Effector memory CD4-positive, alpha-beta T cell (primary cell): ENCODE results near the gene LIME1.

Experiments used
- DNase-seq, 3 donors: peaks; one replicate each; pipeline ENCODE4 v3.0.0-alpha.2; 2020
- H3K27ac ChIP-seq: 2 replicates; pipeline ENCODE4 v1.7.0; 2013; ENCODE audit warnings: mild to moderate bottlenecking, low read length, moderate library complexity; ENCODE audit not compliant: insufficient read depth, poor library complexity, severe bottlenecking
- H3K27me3 ChIP-seq: replicated peaks from 2 replicates; pipeline ENCODE4 v1.7.0; 2013; ENCODE audit warnings: mild to moderate bottlenecking, low read length; ENCODE audit not compliant: insufficient read depth, control insufficient read depth, poor library complexity, severe bottlenecking
- H3K36me3 ChIP-seq: 2 replicates; pipeline ENCODE4 v1.7.0; 2013; ENCODE audit warnings: mild to moderate bottlenecking, low read length, moderate library complexity; ENCODE audit not compliant: control insufficient read depth, insufficient read depth
- H3K4me1 ChIP-seq: 2 replicates; pipeline ENCODE4 v1.7.0; 2013; ENCODE audit warnings: low read length, mild to moderate bottlenecking; ENCODE audit not compliant: control insufficient read depth, insufficient read depth, poor library complexity, severe bottlenecking
- H3K4me3 ChIP-seq: 2 replicates; pipeline ENCODE4 v1.7.0; 2013; ENCODE audit warnings: low read length, low read depth, mild to moderate bottlenecking; ENCODE audit not compliant: insufficient read depth, poor library complexity, severe bottlenecking
- H3K9me3 ChIP-seq: 2 replicates; pipeline ENCODE4 v1.7.0; 2013; ENCODE audit warnings: mild to moderate bottlenecking, low read length, moderate library complexity; ENCODE audit not compliant: control insufficient read depth

LIME1 gene

DNA sequence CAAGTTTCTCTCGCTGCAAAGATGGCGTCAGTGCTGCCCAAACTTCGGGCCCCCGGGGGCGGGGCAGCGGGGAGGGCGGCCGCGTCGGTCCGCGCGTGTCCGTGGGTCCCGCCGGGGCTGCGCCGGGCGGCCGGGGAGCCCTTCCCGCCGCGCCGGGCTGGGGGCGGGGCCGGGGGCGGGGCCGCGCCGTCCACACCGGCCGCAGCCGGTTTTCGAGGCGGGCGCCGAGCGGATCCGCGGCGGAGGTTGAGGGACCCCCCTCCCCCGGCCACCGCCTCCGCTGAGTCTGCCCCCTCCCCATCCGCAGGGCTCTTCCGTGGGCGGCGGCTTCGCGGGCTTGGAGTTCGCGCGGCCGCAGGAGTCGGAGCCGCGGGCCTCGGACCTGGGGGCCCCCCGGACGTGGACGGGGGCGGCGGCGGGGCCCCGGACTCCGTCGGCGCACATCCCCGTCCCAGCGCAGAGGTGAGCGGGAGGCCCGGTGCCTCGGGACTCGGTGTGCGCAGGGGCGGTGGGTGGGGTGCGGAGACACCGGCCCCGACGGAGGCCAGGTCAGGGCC, 3.7 kb downstream of the LIME1 start:
- peaks cover 27% of the 10 kb centered on the region for H3K4me1 ChIP-seq
- no peaks in the 10 kb centered on the region for H3K27me3 ChIP-seq
- DNase-seq: peak; percentile 45 to 64 (median 52)
- no peaks in the 10 kb centered on the region for H3K9me3 ChIP-seq
- H3K4me3 ChIP-seq: peak overlapping the region; percentile 66
- H3K36me3 ChIP-seq: peaks cover 31% of the 10 kb centered on the region
- peak overlapping the region; percentile 67 for H3K27ac ChIP-seq

DNA sequence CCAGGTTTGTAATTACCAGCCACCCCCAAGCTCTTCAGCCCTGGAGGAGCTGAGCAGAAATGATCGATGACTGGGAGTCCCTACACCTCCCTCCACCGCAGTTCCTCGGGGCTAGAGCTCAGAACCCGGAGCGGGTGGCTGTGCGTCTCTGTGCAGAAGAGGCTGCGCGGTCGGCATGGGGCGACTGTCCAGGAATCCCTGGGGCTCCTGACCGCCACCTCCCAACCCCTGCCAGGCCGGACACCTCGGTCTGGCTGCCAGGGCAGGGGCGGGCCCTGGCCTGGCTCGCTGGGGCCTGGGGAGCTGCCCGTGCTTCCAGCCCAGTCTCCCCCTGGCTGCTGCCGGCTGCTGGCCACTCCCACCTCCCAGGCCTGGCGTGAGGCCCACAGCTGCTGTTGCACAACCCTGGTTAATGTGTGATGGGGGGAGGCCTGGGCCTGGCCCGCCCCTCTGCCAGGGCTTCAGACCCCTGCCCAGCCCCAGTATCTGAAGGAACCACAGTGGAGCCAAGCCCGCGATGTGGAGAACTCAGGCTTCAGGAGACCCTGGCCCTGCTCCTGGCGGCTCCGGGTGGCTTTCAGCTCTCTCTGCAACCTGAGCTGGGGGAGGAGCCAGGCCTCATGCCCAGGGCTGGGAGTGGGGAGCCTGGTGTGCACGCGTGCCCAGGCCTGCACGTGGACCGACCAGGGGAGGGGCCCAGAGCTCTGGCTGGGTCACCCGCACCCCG, 4.3 kb downstream of the LIME1 start:
- peak overlapping the region; percentile 66 for H3K4me3 ChIP-seq
- no peak for DNase-seq
- peaks cover 25% of the 10 kb centered on the region for H3K36me3 ChIP-seq
- no peaks in the 10 kb centered on the region for H3K27me3 ChIP-seq
- H3K27ac ChIP-seq: peak overlapping the region; percentile 67
- no peaks in the 10 kb centered on the region for H3K9me3 ChIP-seq
- H3K4me1 ChIP-seq: peaks cover 26% of the 10 kb centered on the region

DNA sequence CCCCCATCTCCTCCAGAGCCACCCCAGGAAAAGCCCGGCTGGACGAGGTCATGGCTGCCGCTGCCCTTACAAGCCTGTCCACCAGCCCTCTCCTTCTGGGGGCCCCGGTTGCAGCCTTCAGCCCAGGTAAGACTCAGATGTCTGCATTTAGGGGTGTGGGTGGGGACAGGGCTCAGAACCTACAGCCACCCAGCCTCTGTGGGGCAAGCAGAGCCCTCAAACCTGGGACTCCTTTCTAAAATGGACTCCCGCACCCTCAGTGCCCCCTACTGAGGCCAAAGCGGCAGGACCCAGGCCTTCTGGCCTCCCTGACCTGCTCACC, 4.9 kb downstream of the LIME1 start:
- peak overlapping the region; percentile 67 for H3K27ac ChIP-seq
- DNase-seq: no peak
- peaks cover 25% of the 10 kb centered on the region for H3K36me3 ChIP-seq
- no peaks in the 10 kb centered on the region for H3K9me3 ChIP-seq
- peak overlapping the region; percentile 66 for H3K4me3 ChIP-seq
- no peaks in the 10 kb centered on the region for H3K27me3 ChIP-seq
- H3K4me1 ChIP-seq: peaks cover 21% of the 10 kb centered on the region

DNA sequence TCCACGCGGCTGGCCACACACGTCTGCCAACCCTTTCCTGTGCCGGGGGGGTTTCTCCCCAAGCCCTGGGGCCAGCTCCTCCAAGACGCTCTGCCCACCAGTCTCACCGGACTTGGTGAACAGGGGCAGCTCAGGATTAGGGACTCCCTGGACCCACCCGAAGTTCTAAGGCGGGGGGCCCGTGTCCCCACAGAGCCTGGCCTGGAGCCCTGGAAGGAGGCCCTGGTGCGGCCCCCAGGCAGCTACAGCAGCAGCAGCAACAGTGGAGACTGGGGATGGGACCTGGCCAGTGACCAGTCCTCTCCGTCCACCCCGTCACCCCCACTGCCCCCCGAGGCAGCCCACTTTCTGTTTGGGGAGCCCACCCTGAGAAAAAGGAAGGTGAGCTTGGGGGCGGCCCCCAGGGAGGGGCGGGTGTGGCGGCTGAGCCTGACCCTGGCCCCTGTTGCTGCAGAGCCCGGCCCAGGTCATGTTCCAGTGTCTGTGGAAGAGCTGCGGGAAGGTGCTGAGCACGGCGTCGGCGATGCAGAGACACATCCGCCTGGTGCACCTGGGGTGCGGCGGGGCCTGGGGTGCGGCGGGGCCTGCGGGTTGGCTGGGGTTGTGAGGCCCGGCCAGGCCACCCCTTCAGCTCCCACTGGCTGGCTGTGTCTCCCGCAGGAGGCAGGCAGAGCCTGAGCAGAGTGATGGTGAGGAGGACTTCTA, 5.4 kb downstream of the LIME1 start:
- peaks cover 25% of the 10 kb centered on the region for H3K36me3 ChIP-seq
- peaks cover 21% of the 10 kb centered on the region for H3K4me1 ChIP-seq
- no peak overlapping the region for H3K4me3 ChIP-seq
- no peaks in the 10 kb centered on the region for H3K9me3 ChIP-seq
- peak overlapping the region; percentile 67 for H3K27ac ChIP-seq
- no peaks in the 10 kb centered on the region for H3K27me3 ChIP-seq
- DNase-seq: no peak

GRCh38 chr20:63742381-63743024, 6.0 kb downstream of the LIME1 start:
- DNase-seq: no peak
- no peak overlapping the region for H3K4me3 ChIP-seq
- H3K27me3 ChIP-seq: no peaks in the 10 kb centered on the region
- no peak overlapping the region for H3K27ac ChIP-seq
- no peaks in the 10 kb centered on the region for H3K9me3 ChIP-seq
- peaks cover 21% of the 10 kb centered on the region for H3K4me1 ChIP-seq
- peaks cover 25% of the 10 kb centered on the region for H3K36me3 ChIP-seq

DNA sequence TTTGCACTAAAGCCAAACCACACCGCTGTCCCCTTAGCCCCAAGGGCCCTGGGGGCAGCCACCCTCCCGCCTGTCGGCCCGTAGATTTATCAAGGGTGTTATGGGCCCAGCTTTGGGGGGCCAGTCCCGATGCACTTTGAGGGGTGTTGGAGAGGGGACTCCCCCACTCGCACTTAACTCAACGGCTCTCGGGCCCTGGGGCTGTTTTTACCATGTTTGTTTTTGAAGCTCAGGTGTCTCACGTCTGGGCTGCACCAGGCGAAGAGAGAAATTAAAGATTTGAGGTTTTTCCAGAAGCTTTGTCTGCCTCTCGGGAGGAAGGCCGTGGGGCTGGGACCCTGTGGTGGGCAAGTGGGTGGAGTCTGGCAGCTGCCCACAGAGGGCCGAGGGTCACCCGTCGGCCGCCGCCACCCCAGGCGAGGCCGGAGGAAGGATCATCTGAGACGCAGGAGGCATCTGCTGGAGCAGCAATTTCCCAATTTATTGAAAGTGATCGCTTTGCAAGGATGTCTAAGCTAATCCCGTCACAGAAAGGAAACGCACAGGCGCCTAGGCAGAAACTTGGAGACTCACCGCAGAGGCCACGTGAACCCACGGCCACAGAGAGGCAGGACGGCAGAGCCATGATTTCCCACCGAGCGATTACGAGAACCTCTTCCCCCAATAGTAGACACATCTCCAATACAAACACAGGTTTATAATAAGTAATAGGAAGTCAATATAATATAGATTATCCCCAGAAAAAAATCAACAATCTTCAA, 6.9 kb downstream of the LIME1 start:
- Histone ChIP-seq H3K27me3 (no peaks in the 10 kb centered on the region), H3K27ac (no peak overlapping the region), H3K9me3 (no peaks in the 10 kb centered on the region), H3K36me3 (peaks cover 25% of the 10 kb centered on the region), H3K4me3 (no peak overlapping the region), H3K4me1 (peaks cover 18% of the 10 kb centered on the region)
- DNase-seq: no peak

DNA sequence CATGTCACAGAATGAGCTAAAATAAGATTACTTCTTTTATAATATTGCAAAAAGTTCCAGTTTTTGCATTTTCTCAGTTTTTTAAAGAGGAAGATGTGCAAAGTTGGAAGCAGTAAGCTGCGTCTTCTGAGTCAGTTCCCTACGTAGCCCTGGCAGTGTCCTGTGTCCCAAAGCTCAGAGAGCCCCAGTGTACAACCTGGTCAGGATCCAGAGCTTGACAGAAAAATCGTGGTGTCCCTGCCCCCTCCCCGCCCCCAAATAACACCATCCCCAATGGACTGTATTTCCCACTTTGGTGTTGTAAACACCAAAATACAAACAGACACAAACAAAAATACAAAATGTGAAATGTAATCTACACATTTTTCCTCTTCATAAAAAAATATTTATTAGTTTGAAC, 7.7 kb downstream of the LIME1 start:
- no peak for DNase-seq
- Histone ChIP-seq H3K36me3 (peaks cover 25% of the 10 kb centered on the region), H3K9me3 (no peaks in the 10 kb centered on the region), H3K27me3 (no peaks in the 10 kb centered on the region), H3K27ac (no peak overlapping the region), H3K4me1 (peaks cover 10% of the 10 kb centered on the region), H3K4me3 (no peak overlapping the region)

DNA sequence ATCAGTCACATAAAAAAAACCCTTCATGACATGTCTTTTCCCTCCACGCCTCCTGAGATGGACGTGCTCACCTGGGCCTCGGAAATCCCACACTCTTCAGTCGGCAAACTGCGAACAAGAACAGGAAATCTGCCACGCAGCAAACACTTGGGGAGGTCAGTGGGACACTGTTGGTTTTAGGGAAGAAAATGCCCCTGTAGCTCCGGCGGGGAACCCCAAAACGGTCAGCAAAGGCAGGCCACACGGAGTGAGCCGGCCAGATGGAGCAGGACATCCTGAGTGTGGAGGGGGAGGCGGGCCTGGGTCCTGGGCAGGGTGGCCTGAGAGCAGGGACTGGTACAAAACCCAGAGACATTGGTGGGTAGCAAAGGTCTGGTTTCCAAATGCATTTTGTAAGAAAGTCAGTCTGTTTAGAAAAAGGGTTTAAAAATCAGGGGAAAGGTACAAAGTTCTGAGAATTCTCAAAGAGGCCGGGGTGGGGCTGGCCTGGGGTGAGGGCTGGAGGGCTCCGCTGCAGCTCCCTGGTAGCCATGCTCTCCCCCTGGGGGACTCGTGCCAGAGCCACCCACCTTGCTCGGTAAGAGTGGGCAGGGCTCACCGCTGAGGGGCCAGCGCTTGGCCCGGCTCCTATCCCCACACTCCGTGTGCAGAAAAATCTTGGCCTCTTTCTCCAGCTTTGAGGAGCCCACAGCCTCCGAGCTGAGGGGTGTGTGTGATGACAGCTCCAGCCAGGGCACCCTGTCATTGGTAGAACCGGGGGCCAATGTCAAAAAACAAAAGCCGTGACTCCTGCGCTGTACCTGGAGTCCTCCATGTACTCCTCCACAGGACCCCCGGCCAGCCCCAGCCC, 8.3 kb downstream of the LIME1 start:
- no peak overlapping the region for H3K4me3 ChIP-seq
- H3K36me3 ChIP-seq: peaks cover 25% of the 10 kb centered on the region
- H3K27ac ChIP-seq: no peak overlapping the region
- no peak for DNase-seq
- H3K27me3 ChIP-seq: no peaks in the 10 kb centered on the region
- no peaks in the 10 kb centered on the region for H3K9me3 ChIP-seq
- H3K4me1 ChIP-seq: peaks cover 10% of the 10 kb centered on the region

GRCh38 chr20:63745424-63745805, 9.0 kb downstream of the LIME1 start:
- Histone ChIP-seq H3K4me1 (peaks cover 16% of the 10 kb centered on the region), H3K4me3 (no peak overlapping the region), H3K9me3 (no peaks in the 10 kb centered on the region), H3K36me3 (peaks cover 25% of the 10 kb centered on the region), H3K27me3 (no peaks in the 10 kb centered on the region), H3K27ac (no peak overlapping the region)
- no peak for DNase-seq
